Calu3 (cell line): ENCODE results near the gene PXT1. TPM values are rescaled to one million over a fixed set of nuclear protein-coding genes. Genes with fewer than 3 reads are reported as not detected.

Experiments
- BruUV-seq: library from RNA; stranded (reverse); fragments of 400-500 nt; replicated peaks from 2 replicates; lab custom pipeline; 2021; lab: Mats Ljungman, UMichigan
- CTCF ChIA-PET: fragments of 300-600 bp; sonication (Branson Sonifier 250); formaldehyde crosslinking; loops from one replicate; lab custom pipeline; 2022; ENCODE audit warnings: antibody characterized with exemption; lab: Charles Lee
- DNase-seq: peaks from one replicate; pipeline ENCODE4 v3.0.0; 2022
- H3K27ac Mint-ChIP-seq: one replicate; pipeline ENCODE4 v1.8.0; 2022; ENCODE audit warnings: mixed read lengths; ENCODE audit not compliant: unreplicated experiment
- H3K27me3 Mint-ChIP-seq: one replicate; pipeline ENCODE4 v1.8.0; 2022; ENCODE audit warnings: mixed read lengths; ENCODE audit not compliant: unreplicated experiment
- H3K36me3 Mint-ChIP-seq: one replicate; pipeline ENCODE4 v1.8.0; 2022; ENCODE audit warnings: mild to moderate bottlenecking, moderate library complexity, mixed read lengths; ENCODE audit not compliant: insufficient read depth, unreplicated experiment
- H3K4me1 Mint-ChIP-seq: one replicate; pipeline ENCODE4 v1.8.0; 2022; ENCODE audit warnings: mild to moderate bottlenecking, low read depth, mixed read lengths; ENCODE audit not compliant: unreplicated experiment
- H3K4me3 Mint-ChIP-seq: one replicate; pipeline ENCODE4 v1.8.0; 2022; ENCODE audit warnings: mild to moderate bottlenecking, low read depth, moderate library complexity, mixed read lengths; ENCODE audit not compliant: unreplicated experiment
- H3K9me3 Mint-ChIP-seq: one replicate; pipeline ENCODE4 v1.8.0; 2022; ENCODE audit warnings: low read depth, mixed read lengths; ENCODE audit not compliant: unreplicated experiment
- CTCF ChIP-seq: fragments of 200-600 bp; IDR thresholded peaks from one replicate; pipeline ENCODE4 v1.8.0; 2022; ENCODE audit warnings: antibody characterized with exemption; ENCODE audit not compliant: unreplicated experiment
- intact Hi-C: fragments of 100-400 bp; cut with micrococcal nuclease; formaldehyde crosslinking; loops from one replicate; pipeline ENCODE4 v1.10.0; 2022; ENCODE audit not compliant: unreplicated experiment
- total RNA-seq: library from RNA; stranded (reverse); gene quantifications from 2 replicates; pipeline ENCODE4 v1.2.3, GENCODE V29; 2022

PXT1 gene
- total RNA-seq, 1 experiment from 2014 or later, result 0.21 TPM

- no peak overlapping the region for H3K27ac Mint-ChIP-seq
- no peak overlapping the region for H3K4me3 Mint-ChIP-seq
- intact Hi-C loops, result loop anchor here (1.0 kb wide), 2 partner anchors 58 to 237 kb away; no protein-coding TSS in a partner anchor
- CTCF ChIA-PET, result interaction anchor here (0.8 to 6.2 kb wide), 8 partner anchors 9 to 237 kb away, joined by 3 to 31 read pairs (median 5); no protein-coding TSS in a partner anchor
- H3K9me3 Mint-ChIP-seq, result no peaks in the 10 kb centered on the region
- peak; percentile 85 for DNase-seq
- peak; percentile 82 for TF ChIP-seq CTCF
- no peaks in the 10 kb centered on the region for H3K36me3 Mint-ChIP-seq
- no peaks in the 10 kb centered on the region for H3K27me3 Mint-ChIP-seq
- BruUV-seq, result no TSS peak
- H3K4me1 Mint-ChIP-seq, result peaks cover 47% of the 10 kb centered on the region
These were observed 82.2 kb downstream of the PXT1 start for GRCh38 chr6:36360241-36361054.

GRCh38 chr6:36358226-36358915, 84.3 kb downstream of the PXT1 start:
- no peak overlapping the region for H3K4me3 Mint-ChIP-seq
- peak overlapping the region; percentile 30 for H3K27ac Mint-ChIP-seq
- H3K36me3 Mint-ChIP-seq, result no peaks in the 10 kb centered on the region
- intact Hi-C loops, result no loop called here
- peaks cover 35% of the 10 kb centered on the region for H3K4me1 Mint-ChIP-seq
- DNase-seq, result peak; percentile 28
- TF ChIP-seq CTCF, result no peak
- BruUV-seq, result no TSS peak
- H3K27me3 Mint-ChIP-seq, result no peaks in the 10 kb centered on the region
- no peaks in the 10 kb centered on the region for H3K9me3 Mint-ChIP-seq
- CTCF ChIA-PET, result interaction anchor here (0.5 to 6.2 kb wide), 10 partner anchors 11 to 239 kb away, joined by 3 to 31 read pairs (median 4); partner anchors contain the start of gene BNIP5

GRCh38 chr6:36357872-36358225, 84.8 kb downstream of the PXT1 start:
- H3K27me3 Mint-ChIP-seq, result no peaks in the 10 kb centered on the region
- no TSS peak for BruUV-seq
- H3K9me3 Mint-ChIP-seq, result no peaks in the 10 kb centered on the region
- H3K4me1 Mint-ChIP-seq, result peaks cover 35% of the 10 kb centered on the region
- DNase-seq, result no peak
- no peak overlapping the region for H3K27ac Mint-ChIP-seq
- no peak for TF ChIP-seq CTCF
- CTCF ChIA-PET, result interaction anchor here (0.6 to 6.2 kb wide), 7 partner anchors 11 to 240 kb away, joined by 3 to 31 read pairs (median 4); partner anchors contain the start of gene BNIP5
- intact Hi-C loops, result no loop called here
- no peak overlapping the region for H3K4me3 Mint-ChIP-seq
- no peaks in the 10 kb centered on the region for H3K36me3 Mint-ChIP-seq

- no peaks in the 10 kb centered on the region for H3K9me3 Mint-ChIP-seq
- no peak for DNase-seq
These were observed 86.8 kb downstream of the PXT1 start for GRCh38 chr6:36355819-36356218.

More at GRCh38 chr6:36355819-36356218, 86.8 kb downstream of the PXT1 start:
- CTCF ChIA-PET, result interaction anchor here (1.2 kb wide), 1 partner anchor 15 kb away, joined by 3 read pairs; no protein-coding TSS in a partner anchor
- intact Hi-C loops, result no loop called here
- no peak for TF ChIP-seq CTCF
- no peak overlapping the region for H3K4me3 Mint-ChIP-seq
- H3K4me1 Mint-ChIP-seq, result peaks cover 43% of the 10 kb centered on the region
- H3K27ac Mint-ChIP-seq, result no peak overlapping the region
- no peaks in the 10 kb centered on the region for H3K36me3 Mint-ChIP-seq
- H3K27me3 Mint-ChIP-seq, result no peaks in the 10 kb centered on the region
- no TSS peak for BruUV-seq
